ENCODE data around the gene ASB10. TPM values are rescaled to one million over a fixed set of nuclear protein-coding genes. Genes with fewer than 3 reads are reported as not detected.

The ASB10 gene
- total RNA-seq, 1 donor, result not detected

- H3K36me3 ChIP-seq (ENCODE audit: insufficient read depth, low read length), result peaks cover 8% of the 10 kb centered on the region
- DNase-seq (ENCODE audit: insufficient read length, low spot score, missing footprints), result no peak
- no peaks in the 10 kb centered on the region for H3K9me3 ChIP-seq (ENCODE audit: low read depth, low read length)
- H3K4me3 ChIP-seq (ENCODE audit: insufficient read depth, low read length), result no peak overlapping the region
- no peaks in the 10 kb centered on the region for H4K20me1 ChIP-seq (ENCODE audit: insufficient read depth, low read length)
- H2AFZ ChIP-seq (ENCODE audit: low read length), result no peak overlapping the region
- H3K79me2 ChIP-seq (ENCODE audit: insufficient read depth, low read length), result no peaks in the 10 kb centered on the region
- TF ChIP-seq CTCF (IDR thresholded peaks at IDR 0.05; ENCODE audit: extremely low read depth, low read depth, low read length), result no peak
- H3K27me3 ChIP-seq (ENCODE audit: insufficient read depth, low read length), result peaks cover 44% of the 10 kb centered on the region
- no peak overlapping the region for H3K4me2 ChIP-seq (ENCODE audit: insufficient read depth, low read length)
- no peaks in the 10 kb centered on the region for H3K4me1 ChIP-seq (ENCODE audit: insufficient read depth, low read length)
- no peak overlapping the region for H3K27ac ChIP-seq (ENCODE audit: low read depth, low read length)
These were observed 38.5 kb downstream of the ASB10 start for GRCh38 chr7:151148319-151149259.

- no peak for TF ChIP-seq CTCF (IDR thresholded peaks at IDR 0.05; ENCODE audit: extremely low read depth, low read depth, low read length)
- no peak for DNase-seq (ENCODE audit: insufficient read length, low spot score, missing footprints)
- H3K79me2 ChIP-seq (ENCODE audit: insufficient read depth, low read length), result no peaks in the 10 kb centered on the region
These were observed 40.3 kb downstream of the ASB10 start for GRCh38 chr7:151146761-151147160.

GRCh38 chr7:151144387-151144786, 42.7 kb downstream of the ASB10 start:
- Histone ChIP-seq H3K4me3 (ENCODE audit: insufficient read depth, low read length) (no peak overlapping the region), H3K9me3 (ENCODE audit: low read depth, low read length) (no peaks in the 10 kb centered on the region), H2AFZ (ENCODE audit: low read length) (no peak overlapping the region), H3K79me2 (ENCODE audit: insufficient read depth, low read length) (no peaks in the 10 kb centered on the region), H3K27ac (ENCODE audit: low read depth, low read length) (no peak overlapping the region), H3K27me3 (ENCODE audit: insufficient read depth, low read length) (peaks cover 11% of the 10 kb centered on the region), H4K20me1 (ENCODE audit: insufficient read depth, low read length) (no peaks in the 10 kb centered on the region), H3K36me3 (ENCODE audit: insufficient read depth, low read length) (peaks cover 25% of the 10 kb centered on the region), H3K4me2 (ENCODE audit: insufficient read depth, low read length) (no peak overlapping the region), H3K4me1 (ENCODE audit: insufficient read depth, low read length) (no peaks in the 10 kb centered on the region)
- DNase-seq (ENCODE audit: insufficient read length, low spot score, missing footprints), result no peak
- no peak for TF ChIP-seq CTCF (IDR thresholded peaks at IDR 0.05; ENCODE audit: extremely low read depth, low read depth, low read length)

More at GRCh38 chr7:151146761-151147160, 40.3 kb downstream of the ASB10 start:
- Histone ChIP-seq H4K20me1 (ENCODE audit: insufficient read depth, low read length) (no peaks in the 10 kb centered on the region), H3K9me3 (ENCODE audit: low read depth, low read length) (no peaks in the 10 kb centered on the region), H3K27ac (ENCODE audit: low read depth, low read length) (no peak overlapping the region), H3K27me3 (ENCODE audit: insufficient read depth, low read length) (peaks cover 29% of the 10 kb centered on the region), H2AFZ (ENCODE audit: low read length) (no peak overlapping the region), H3K36me3 (ENCODE audit: insufficient read depth, low read length) (peaks cover 20% of the 10 kb centered on the region), H3K4me2 (ENCODE audit: insufficient read depth, low read length) (no peak overlapping the region), H3K4me1 (ENCODE audit: insufficient read depth, low read length) (no peaks in the 10 kb centered on the region), H3K4me3 (ENCODE audit: insufficient read depth, low read length) (no peak overlapping the region)

- Histone ChIP-seq H3K79me2 (ENCODE audit: insufficient read depth, low read length) (no peaks in the 10 kb centered on the region), H4K20me1 (ENCODE audit: insufficient read depth, low read length) (no peaks in the 10 kb centered on the region), H3K27me3 (ENCODE audit: insufficient read depth, low read length) (peaks cover 4% of the 10 kb centered on the region), H3K4me2 (ENCODE audit: insufficient read depth, low read length) (no peak overlapping the region), H3K9me3 (ENCODE audit: low read depth, low read length) (no peaks in the 10 kb centered on the region), H3K4me3 (ENCODE audit: insufficient read depth, low read length) (no peak overlapping the region), H3K4me1 (ENCODE audit: insufficient read depth, low read length) (no peaks in the 10 kb centered on the region), H3K36me3 (ENCODE audit: insufficient read depth, low read length) (peaks cover 25% of the 10 kb centered on the region), H2AFZ (ENCODE audit: low read length) (no peak overlapping the region), H3K27ac (ENCODE audit: low read depth, low read length) (no peak overlapping the region)
- TF ChIP-seq CTCF (IDR thresholded peaks at IDR 0.05; ENCODE audit: extremely low read depth, low read depth, low read length), result no peak
- no peak for DNase-seq (ENCODE audit: insufficient read length, low spot score, missing footprints)
These were observed 43.6 kb downstream of the ASB10 start for GRCh38 chr7:151143261-151144015.
